HG03280 (cell line): Measurements from ENCODE around the gene CFAP157.

Source experiments
- ATAC-seq: cut with Tn5 transposase; IDR thresholded peaks from one replicate; pipeline ENCODE4 v1.9.1; 2021; ENCODE audit warnings: mild to moderate bottlenecking, moderate library complexity; ENCODE audit not compliant: unreplicated experiment

The CFAP157 gene

DNA sequence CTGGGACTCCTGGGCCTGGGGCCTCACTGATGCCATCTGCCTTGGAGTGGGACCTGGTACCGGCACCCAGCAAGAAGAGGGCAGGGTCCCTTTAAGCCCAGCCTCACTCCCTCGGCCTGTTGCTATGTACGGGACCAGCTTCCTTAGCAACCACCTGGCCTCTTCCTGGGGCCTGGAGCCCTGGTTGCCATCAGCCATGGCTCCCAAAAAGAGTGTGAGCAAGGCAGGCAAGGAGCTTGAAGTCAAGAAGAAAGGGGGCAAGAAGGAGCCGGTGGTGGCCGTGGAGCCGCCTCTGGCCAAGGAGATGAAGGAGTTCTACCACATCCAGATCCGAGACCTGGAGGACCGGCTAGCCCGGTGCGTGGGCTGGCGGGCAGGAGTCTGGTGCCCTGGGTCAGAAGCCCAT is at the start of gene CFAP157:
Gene CFAP157 (plus strand): TSS at position 153 of the 406 bp plus-strand sequence. CDS start 44 bp downstream, at position 197.
- no peak for ATAC-seq

DNA sequence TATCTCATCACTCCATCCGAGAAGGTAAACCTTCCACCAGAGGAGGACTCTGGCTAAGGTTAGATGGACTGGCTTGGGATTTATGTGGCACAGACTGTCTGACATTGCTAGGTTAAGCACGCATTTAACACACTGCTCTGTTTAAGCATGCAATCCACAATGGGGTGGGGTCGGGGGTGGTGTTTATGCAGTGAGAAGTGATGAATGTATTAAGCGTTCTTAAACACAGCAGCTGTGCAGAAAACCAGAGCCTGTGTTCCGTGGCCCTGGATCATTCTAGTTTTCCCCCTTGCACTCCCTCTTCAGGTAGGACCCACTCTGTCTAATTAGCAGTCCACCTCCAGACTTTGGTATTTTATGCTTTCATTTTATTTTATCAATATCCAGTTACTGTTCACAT is 48.4 kb upstream of the CFAP157 start:
- no peak for ATAC-seq

DNA sequence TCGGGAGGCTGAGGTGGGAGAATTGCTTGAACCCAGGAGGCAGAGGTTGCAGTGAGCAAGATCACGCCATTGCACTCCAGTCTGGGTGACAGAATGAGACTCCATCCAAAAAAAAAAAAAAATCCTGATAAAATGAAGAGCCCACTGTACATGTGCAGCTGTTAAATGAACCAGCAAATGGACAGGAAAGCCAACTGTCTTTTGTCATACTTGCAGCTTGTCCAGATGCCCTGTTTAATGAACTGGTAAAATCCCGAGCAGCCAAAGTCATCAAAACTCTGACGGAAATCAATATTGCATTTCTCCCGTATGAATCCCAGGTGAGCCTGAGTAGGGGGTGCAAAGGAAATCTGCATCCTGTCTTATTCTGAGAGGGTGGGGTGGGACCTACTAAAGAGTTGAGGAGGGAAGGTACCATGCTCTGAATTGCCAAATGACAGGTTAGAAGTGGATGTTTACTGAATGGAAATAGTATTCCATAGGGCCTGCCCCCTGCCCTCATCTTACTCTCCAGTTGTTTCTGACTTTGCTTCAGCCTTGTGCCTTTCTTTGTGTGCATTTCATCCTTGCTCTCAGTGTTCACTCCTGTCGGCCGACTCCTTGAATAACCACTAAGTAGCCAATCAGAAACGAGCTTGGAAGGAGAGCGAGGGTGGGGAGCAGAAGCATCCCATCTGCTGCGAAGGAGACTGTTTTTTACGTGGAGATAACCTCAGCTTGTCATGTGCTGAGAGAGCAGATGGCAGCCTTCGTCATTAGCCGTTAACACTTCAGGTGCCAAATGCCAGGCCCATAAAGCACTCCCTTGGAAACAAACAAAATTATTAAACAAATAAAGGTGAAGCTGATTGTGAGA is 45.7 kb upstream of the CFAP157 start:
- no peak for ATAC-seq

DNA sequence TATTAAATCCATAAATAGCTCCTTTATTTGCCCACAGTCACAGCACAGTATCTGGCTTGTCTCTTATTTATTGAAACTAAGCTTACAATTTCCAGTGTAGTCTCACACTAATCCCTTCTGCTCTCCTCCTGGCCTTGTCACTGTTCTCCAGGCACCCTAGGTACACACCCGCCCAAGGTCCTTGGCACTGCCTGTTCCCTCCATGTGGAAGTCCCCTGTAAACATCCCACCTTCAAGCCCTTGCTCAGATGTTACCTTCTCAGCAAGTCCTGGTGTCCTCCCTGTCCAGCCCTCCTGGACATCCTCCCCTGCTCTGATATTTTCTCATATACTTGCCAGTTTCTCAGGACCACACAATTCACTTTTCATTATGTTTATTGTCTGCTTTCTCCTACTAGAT is 44.2 kb upstream of the CFAP157 start:
- no peak for ATAC-seq

DNA sequence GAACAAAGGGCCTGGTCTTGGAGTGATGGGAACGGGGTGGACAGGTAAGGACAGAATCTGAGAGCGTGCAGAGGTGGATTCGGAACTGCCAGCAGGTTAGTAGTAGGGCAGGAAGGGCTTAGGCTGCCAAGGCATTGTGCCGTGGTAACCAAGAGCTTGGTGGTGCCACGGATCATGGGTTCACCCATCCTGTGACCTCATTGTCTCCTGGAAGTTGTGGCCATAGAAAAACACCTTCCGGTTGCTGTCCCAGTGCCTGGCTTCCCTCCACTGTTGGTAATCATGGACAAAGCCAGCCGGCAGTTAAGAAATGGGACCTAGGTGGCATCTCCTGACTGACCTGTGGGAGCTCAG is 42.5 kb upstream of the CFAP157 start:
- ATAC-seq, result no peak

DNA sequence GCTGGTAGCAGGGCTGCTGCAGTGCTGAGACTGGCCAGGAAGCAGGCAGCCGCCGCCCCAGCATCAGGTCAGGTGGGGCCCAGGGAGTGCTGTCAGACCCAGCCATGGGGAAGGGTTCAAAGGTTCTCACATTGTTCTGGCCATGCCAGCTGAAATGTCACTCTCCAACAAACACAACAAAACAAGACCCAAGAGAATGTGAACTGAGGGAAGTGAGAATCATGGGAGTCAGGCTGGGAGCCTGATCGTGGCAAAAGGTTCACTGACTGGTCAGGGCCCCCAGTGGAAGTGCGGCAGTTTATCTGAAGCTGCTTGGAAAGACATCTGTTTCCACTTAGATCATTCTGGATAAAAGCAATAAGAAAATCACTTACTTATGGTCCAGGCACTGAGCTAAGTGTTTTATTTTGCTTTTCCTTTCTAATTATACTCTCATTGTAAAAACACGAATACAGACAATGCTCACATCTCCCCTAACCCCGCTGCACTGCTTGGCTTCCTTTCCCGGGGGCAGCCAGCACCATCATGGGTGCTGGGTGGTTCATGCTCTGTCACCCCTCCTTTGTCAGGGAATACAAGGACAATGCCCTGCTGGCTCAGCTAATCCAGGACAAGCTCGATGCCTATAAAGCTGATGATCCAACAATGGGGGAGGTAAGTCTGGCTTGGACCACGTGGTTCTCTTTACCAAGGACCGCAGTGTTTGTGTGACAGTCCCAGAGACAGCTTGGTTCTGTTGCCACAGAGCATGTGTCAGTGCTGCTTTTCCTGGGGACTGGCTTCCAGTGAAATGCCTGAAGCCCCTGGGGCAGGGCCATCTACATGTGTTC is 41.9 kb upstream of the CFAP157 start:
- no peak for ATAC-seq

DNA sequence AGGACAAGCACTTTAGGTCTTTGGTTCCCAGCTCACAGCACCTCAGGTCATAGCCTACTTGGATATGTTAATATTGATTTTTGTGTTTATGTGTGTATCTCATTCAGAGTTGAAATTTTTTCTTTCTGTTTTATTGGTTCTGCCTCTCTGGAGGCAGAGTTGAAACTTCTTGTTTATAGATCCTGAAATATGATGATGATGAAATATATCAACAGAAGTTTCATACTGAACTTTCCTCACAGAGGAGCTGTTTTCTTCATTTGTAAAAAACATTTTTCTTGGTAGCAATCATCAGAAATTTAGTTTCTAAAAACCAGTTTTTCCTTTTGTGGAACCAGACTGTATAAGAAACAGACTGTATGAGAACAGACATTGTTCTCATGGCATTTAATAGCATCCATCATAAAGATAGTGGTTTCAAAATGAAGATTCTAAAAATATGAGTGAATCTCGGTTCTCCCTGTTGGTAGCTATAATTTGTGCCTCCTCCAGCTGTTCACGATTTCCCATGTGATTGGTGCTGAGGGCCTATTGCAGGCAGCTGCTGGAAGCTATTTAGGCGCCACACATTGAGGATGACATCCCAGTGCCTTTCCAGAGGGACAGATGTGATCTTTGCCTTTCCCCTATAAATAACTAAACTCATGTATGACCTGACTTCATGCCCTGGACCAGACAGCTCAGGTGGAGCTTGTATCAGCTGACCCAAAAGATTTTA is 39.5 kb upstream of the CFAP157 start:
- no peak for ATAC-seq

DNA sequence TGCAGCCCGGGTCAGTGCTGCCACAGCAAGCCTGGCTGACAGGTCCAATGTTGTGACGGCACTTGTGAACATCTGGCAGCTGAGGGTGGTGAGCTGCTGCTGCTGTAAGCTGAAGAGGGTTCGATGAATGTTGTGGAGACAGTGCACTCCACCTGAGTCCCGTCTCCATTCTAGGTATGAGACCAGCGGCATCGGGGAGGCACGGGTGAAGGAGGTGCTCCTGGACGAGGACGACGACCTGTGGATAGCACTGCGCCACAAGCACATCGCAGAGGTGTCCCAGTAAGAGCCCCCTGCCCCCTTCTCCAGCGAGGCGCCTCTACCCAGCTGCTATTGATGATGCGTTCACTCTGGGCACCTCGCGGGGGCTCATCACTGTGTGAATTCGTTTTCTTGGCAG is 38.9 kb upstream of the CFAP157 start:
- no peak for ATAC-seq

DNA sequence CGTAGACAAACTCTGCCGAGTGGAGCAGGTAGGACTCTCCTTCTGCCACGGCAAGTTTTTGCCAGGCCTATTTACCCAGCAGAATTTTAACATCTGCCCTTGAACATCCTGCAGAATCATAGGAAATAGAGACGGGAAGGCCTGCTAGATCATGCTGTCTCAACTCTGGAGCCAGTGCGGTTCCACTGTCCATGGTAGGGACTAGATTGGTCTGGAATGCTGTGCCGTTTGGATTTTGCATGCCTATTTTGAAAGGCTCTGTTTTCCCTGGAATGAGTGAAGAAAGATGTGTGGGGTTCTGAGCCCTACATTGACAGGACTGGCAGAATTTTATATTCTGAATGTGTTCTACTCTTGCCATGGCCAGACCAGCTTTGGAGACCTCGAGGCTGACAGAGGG is 33.6 kb upstream of the CFAP157 start:
- ATAC-seq, result no peak

DNA sequence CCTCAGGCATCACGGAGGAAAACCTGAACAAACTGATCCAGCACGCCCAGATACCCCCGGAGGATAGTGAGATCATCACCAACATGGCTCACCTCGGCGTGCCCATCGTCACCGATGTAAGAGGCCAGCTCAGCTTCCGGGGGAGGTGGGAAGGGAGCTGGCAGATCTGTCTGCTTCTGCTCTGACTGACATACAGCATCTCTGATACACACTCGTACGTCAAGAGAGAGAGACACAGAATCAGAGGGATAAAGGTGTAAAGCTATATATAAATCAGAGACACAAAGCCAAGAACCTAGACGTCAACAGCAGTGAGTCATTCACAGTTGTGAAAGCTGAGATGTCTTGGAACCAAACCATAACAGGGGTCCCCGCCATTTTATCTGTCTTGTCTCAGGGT is 30.1 kb upstream of the CFAP157 start:
- no peak for ATAC-seq

DNA sequence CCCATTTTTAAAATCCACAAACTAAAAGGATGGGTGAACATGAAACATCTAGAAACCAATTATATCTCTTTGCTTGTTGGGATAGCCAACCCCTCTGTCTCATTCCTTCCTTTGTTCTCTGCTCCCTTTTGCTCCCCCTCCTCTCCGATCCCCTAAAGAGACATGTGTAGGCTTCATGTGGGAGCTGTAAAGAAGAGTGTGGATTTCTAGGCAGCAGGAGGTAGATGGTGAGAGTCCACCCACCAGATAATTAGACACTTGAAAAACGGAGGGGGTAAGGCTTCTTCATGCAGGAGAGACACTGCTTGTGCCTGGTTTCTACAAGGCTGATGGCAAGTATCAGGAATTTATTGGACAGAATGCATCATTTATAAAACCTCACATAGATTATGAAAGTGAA is 27.3 kb upstream of the CFAP157 start:
- no peak for ATAC-seq

DNA sequence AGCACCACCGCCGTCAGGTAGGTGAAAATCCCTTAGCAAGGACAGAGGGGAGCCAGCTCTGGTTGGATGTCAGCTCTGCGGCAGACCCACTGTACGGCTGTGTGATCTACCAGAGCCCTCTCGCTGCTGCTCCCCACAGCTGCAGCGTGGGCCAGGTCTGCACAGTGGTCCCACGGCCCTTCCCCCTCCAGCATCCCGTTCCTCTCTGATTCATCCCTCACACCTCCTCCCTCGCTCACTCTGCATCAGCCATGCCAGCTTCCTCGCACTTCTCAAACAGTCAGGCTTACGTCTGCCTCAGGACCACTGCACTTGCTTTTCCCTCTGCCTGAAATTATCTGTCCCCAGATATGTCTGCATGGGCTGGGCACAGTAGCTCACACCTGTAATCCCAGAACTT is 26.6 kb upstream of the CFAP157 start:
- ATAC-seq, result no peak

DNA sequence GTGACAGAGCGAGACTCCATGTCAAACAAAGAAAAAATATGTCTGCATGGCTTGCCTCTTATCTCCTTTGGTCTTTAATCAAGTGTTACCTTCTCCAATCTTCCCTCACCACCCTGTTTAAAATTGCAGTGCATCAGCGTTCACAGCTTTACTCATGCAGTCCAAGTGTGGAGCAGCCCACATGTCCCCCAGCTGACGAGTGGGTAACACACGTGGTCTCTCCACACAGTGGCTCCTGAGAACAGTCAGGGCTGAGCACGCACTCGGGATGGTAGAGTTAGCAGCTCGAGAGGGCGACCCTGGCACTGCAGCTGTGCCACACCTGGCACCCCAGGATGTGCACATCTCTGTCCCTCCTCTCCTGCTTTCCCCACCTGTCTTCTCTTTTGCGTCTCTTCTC is 25.9 kb upstream of the CFAP157 start:
- no peak for ATAC-seq

DNA sequence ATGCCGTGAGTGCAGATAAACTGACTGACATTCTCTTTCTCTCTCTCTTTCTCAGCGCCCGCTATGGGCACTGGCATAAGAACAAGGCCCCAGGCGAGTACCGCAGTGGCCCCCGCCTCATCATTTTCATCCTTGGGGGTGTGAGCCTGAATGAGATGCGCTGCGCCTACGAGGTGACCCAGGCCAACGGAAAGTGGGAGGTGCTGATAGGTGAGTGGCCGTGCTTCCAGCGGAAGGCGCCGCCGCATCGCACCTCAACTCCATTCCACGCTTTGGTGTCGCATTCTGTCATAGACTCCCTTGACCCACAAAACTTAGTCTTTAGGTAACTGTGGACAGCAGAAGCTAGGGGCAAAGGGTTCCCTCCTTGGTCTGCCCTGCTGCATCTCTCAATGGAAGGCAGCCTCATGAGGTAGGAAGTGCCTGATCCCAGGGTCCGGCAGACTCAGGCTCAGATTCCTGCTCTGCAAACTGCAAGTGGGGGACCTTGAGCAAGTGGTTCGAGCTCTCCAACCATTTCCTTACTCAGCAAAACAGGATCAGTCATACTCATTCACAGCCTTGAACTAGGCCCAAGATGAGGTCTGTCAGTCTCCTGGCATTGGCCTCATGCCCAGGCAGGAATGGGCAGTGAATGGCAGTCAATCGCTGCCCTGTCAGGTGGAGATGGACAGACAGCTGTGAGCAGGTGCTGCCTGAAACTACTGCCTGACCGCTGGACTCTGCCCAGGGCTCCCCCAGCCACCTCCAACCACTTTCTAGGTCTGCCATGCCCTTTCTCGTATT is 24.2 kb upstream of the CFAP157 start:
- ATAC-seq, result no peak

DNA sequence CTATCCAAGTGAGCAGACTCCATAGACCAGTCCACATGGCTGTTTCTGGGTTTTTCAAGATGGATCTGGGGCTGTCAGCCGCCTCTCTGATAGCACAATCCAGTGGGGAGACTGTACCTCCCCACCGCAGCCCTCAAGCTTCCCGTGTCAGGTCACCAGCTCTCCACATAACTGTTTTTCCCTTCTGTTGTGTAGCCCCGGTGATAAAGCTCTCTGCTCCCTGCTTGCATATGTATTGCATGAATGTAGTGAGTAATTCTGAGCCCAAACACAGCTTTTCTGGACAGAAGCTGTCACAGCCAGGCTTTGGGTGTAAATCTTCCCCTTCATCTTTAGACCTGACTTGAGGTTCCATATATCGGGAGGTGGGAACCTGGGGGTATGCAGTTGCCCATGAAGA is 23.1 kb upstream of the CFAP157 start:
- ATAC-seq, result no peak

DNA sequence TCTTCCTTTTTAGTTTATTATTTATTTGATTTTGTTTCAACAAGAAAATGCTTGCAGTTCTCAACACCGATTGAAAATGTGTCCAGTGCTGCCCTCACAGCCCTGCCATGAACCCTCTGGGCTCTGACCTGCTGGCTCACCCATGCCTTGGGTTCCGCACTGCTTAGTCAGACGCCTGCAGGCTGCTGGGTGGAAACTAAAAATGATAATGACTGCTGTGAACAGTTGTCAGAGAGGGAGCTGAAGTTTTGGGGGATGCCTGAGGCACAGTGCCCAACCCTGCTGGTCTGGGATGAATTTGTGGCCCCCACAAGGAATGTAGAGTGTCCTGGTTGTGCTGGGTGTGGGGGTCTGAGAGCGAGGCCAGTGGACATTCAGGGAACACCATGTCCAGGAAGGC is 22.2 kb upstream of the CFAP157 start:
- no peak for ATAC-seq

DNA sequence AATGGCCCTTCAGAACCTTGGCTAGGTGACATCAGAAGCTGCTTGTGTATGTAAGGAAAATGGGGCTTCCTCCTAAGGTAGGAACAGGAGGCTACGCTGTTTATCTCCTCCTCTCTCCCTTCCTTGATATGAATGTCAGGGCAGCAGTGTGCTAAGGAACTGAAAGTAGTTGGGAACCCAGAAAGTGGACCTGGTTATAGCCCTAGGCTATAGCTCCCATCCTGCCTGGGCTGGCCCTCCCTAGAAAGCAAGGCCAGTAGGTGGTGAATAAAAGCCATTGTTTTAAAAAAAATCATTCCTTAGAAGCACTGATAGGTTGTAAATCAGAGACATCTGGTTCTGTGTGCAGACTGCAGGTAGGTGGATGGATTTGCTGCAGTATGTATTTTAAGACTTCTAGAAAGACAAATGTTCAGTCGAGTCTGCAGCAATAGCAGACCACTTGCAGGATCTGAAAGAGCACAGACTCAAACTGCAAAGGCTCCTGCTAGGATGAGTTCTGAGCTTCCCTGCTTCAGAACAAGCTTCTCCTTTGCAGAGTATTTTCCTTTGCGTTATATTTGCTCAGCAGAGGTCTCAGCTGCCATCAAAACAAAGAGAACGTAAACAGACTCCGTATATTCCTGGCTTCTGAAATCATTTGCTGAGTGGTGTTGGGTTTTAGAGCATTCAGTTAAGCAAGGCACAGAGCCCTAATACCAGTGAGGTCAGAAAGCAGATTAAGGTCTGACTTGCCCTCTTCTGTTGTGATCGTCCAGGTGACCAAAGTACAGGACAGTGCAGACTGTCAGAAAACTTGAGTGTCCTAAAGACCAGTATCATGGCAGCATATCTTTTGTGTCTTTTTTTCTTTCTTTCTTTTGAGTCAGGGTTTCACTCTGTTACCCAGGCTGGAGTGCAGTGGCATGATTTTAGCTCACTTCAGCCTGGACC is 20.1 kb upstream of the CFAP157 start:
- ATAC-seq, result no peak

DNA sequence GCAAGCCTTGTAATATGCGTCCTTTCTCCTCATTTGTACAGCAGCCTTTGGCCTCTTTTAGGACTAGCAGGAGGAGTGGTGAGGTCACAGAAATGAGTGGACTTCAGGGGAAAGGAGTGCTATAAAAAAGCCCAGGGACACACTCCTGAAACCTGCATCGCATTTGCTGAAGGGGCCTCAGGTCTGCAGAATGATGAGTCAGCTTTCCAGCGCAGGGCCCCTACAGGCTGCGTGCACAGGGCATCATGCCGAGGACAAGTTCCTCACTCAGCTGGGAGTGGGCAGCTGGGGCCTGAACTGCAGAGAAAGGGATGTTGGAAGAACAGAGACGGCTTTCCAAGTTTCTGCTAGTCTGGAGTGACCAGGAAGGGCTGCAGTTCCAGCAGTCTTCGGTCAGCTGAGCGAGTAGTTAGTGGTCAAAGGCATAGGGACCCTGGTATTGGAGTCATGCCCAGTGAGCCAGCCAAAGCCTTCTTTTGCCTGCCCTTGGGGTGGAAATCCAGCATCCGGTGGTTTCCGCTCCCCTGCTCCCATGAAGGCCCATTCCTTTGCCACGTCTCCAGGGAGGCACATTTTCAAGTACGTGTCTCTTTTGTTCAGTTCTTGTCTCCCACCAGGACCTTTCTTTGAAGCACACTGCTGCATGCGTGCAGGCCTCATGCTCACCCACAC is 17.3 kb upstream of the CFAP157 start:
- ATAC-seq, result no peak

DNA sequence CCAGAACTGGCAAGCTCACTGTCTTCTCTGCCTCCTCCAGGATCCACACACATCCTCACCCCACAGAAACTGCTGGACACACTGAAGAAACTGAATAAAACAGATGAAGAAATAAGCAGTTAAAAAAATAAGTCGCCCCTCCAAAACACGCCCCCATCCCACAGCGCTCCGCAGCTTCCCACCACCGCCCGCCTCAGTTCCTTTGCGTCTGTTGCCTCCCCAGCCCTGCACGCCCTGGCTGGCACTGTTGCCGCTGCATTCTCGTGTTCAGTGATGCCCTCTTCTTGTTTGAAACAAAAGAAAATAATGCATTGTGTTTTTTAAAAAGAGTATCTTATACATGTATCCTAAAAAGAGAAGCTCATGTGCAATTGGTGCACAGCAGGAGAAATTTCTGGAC is 16.1 kb upstream of the CFAP157 start:
- ATAC-seq, result no peak
